A549 (cell line): ENCODE data around the gene UBL7.

Source experiments
- BHLHE40 ChIP-seq: IDR thresholded peaks from 2 replicates; pipeline ENCODE4 v1.6.1; 2012; ENCODE audit warnings: low read depth, low read length, inconsistent platforms
- CEBPB ChIP-seq, 2 experiments: fragments of >200 bp in 1 of 2; sonication (Bioruptor Twin) in 1 of 2; formaldehyde crosslinking in 1 of 2; IDR thresholded peaks; 2 replicates each; pipeline ENCODE4 v1.6.1; 2012 to 2016
- POLR2A ChIP-seq: IDR thresholded peaks from 2 replicates; pipeline ENCODE4 v1.6.1; 2012; ENCODE audit warnings: mild to moderate bottlenecking, low read length
- TF ChIP-seq, protein P1 (sequence below): fragments of >200 bp; sonication (Bioruptor Twin); formaldehyde crosslinking; IDR thresholded peaks from 3 replicates; pipeline ENCODE4 v1.5.1; 2016
- TF ChIP-seq, protein P2 (sequence below): fragments of 150-350 bp; IDR thresholded peaks from 2 replicates; pipeline ENCODE4 v1.6.1; 2014; ENCODE audit warnings: low read depth, mild to moderate bottlenecking, low read length

DNA sequence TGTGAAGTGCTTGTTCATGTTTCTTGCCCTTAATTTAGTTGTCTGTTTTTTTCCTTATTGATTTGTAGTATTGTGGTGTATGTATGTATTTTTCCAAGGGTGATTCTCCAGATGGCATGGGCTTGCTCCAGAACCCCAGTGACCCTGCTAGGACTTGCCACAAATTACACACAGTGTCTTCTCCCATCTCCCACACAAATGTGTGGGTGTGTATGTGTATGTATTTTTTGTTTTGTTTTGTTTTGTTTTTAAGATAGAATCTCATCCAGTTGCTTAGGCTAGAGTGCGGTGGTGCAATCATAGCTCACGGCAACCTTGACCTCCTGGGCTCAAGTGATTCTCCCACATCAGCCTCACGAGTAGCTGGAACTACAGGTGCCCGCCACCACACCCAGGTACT, 43.9 kb upstream of the UBL7 start:
- TF ChIP-seq, protein P1, sequence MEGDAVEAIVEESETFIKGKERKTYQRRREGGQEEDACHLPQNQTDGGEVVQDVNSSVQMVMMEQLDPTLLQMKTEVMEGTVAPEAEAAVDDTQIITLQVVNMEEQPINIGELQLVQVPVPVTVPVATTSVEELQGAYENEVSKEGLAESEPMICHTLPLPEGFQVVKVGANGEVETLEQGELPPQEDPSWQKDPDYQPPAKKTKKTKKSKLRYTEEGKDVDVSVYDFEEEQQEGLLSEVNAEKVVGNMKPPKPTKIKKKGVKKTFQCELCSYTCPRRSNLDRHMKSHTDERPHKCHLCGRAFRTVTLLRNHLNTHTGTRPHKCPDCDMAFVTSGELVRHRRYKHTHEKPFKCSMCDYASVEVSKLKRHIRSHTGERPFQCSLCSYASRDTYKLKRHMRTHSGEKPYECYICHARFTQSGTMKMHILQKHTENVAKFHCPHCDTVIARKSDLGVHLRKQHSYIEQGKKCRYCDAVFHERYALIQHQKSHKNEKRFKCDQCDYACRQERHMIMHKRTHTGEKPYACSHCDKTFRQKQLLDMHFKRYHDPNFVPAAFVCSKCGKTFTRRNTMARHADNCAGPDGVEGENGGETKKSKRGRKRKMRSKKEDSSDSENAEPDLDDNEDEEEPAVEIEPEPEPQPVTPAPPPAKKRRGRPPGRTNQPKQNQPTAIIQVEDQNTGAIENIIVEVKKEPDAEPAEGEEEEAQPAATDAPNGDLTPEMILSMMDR: no peak
- TF ChIP-seq CEBPB (IDR thresholded peaks at IDR 0.05): no peak
- TF ChIP-seq, protein P2, sequence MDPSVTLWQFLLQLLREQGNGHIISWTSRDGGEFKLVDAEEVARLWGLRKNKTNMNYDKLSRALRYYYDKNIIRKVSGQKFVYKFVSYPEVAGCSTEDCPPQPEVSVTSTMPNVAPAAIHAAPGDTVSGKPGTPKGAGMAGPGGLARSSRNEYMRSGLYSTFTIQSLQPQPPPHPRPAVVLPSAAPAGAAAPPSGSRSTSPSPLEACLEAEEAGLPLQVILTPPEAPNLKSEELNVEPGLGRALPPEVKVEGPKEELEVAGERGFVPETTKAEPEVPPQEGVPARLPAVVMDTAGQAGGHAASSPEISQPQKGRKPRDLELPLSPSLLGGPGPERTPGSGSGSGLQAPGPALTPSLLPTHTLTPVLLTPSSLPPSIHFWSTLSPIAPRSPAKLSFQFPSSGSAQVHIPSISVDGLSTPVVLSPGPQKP: no peak
- TF ChIP-seq POLR2A: no peak
- no peak for TF ChIP-seq BHLHE40
